Lower leg skin (tissue), 4 donors: ENCODE measurements around the gene FGD3. TPM values are rescaled to one million over a fixed set of nuclear protein-coding genes. Genes with fewer than 3 reads are reported as not detected.
A peak's percentile ranks its signal among the peaks of the same experiment; 100 is the strongest.

Experiments
- DNase-seq, 2 donors: peaks; one replicate each; pipeline ENCODE4 v3.0.0-alpha.2; 2019; ENCODE audit warnings: low spot score in 2 of 2
- H3K4me3 ChIP-seq: fragments of 200-600 bp; sonication (generic); 2 replicates; pipeline ENCODE4 v1.5.1; 2017; ENCODE audit warnings: mild to moderate bottlenecking, low read depth; ENCODE audit not compliant: poor library complexity, severe bottlenecking
- POLR2A ChIP-seq, 2 donors: fragments of 450-650 bp; IDR thresholded peaks; one replicate each; pipeline ENCODE4 v1.6.1; 2016 to 2017; ENCODE audit warnings: antibody characterized with exemption in 2 of 2, mild to moderate bottlenecking in 1 of 2, moderate library complexity in 1 of 2
- WGBS, 2 donors: methylation state at CpG; one replicate each; pipeline ENCODE4 v1.1.5; 2018; 5-methylcytosine and 5-hydroxymethylcytosine counted together
- intact Hi-C: fragments of 100-400 bp; cut with DNase I; formaldehyde crosslinking; loops from one replicate; pipeline ENCODE4 v1.15.0; 2023; ENCODE audit warnings: low total_unique reads
- total RNA-seq, 4 donors: library from RNA; depleted of rRNA; stranded (reverse); fragments of >200 nt; gene quantifications; one replicate each; pipeline ENCODE4 v1.1.0, GENCODE V29; 2016
- TF ChIP-seq, protein P1 (sequence below), 3 donors: fragments of 450-650 bp; IDR thresholded peaks; one replicate each; pipeline ENCODE4 v1.5.1; 2016; ENCODE audit warnings: antibody characterized with exemption in 3 of 3, mild to moderate bottlenecking in 3 of 3, moderate library complexity in 2 of 3

The FGD3 gene
- total RNA-seq, 4 donors from 2014 or later: 3.4 to 11.6 (median 5.7) TPM

DNA sequence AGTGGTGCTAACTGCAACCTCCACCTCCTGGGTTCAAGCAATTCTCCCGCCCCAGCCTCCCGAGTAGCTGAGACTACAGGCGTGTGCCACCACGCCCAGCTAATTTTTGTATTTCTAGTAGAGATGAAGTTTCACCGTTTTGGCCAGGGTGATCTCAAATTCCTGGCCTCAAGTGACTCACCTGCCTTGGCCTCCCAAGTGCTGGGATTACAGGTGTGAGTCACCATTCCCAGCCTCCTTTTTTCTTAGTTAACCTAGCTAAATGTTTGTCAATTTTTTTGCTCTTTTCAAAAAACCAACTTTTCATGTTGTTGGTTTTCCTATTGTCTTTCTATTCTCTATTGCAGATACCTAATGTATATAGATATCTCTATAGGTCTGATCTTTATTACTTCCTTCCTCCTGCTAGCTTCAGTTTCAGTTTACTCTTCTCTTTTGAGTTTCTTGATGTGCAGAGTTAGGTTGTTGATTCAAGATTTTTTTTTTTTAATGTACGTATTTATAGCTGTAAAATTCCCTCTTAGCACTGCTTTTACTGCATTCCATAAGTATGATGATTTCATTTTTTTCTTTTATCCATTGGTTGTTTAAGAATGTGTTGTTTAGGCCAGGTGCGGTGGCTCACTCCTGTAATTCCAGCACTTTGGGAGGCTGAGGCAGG lies 32.9 kb downstream of the FGD3 start:
- TF ChIP-seq, protein P1, sequence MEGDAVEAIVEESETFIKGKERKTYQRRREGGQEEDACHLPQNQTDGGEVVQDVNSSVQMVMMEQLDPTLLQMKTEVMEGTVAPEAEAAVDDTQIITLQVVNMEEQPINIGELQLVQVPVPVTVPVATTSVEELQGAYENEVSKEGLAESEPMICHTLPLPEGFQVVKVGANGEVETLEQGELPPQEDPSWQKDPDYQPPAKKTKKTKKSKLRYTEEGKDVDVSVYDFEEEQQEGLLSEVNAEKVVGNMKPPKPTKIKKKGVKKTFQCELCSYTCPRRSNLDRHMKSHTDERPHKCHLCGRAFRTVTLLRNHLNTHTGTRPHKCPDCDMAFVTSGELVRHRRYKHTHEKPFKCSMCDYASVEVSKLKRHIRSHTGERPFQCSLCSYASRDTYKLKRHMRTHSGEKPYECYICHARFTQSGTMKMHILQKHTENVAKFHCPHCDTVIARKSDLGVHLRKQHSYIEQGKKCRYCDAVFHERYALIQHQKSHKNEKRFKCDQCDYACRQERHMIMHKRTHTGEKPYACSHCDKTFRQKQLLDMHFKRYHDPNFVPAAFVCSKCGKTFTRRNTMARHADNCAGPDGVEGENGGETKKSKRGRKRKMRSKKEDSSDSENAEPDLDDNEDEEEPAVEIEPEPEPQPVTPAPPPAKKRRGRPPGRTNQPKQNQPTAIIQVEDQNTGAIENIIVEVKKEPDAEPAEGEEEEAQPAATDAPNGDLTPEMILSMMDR (IDR thresholded peaks at IDR 0.05): no peak
- no peak for TF ChIP-seq POLR2A (IDR thresholded peaks at IDR 0.05)
- WGBS, 2 donors: 72% methylated on average over 7 of the region's 7 CpGs
- peak in 1 of 2 donors; percentile 37 for DNase-seq
- intact Hi-C loops: no loop called here
- no peak overlapping the region for H3K4me3 ChIP-seq

DNA sequence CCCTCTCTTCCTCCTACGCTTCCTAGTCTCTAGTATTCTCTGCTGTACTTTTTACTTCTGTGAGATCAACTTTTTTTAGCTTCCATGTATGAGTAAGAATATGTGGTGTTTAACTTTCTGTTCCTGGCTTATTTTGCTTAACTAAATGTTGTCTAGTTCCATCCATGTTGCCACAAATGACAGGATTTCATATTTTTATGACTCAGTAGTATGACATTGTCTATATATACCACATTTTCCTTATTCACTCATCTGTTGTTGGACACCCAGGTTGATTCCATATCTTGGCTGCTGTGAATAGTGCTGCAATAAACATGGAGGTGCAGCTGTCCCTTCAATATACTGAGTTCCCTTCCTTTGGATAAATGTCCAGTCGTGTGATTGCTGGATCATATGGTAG lies 34.8 kb downstream of the FGD3 start:
- DNase-seq: no peak
- H3K4me3 ChIP-seq: no peak overlapping the region
- intact Hi-C loops: no loop called here
- TF ChIP-seq, protein P1 (IDR thresholded peaks at IDR 0.05): no peak
- TF ChIP-seq POLR2A (IDR thresholded peaks at IDR 0.05): no peak
- WGBS, 2 donors: 93 to 95% methylated on average over 2 of the region's 2 CpGs

DNA sequence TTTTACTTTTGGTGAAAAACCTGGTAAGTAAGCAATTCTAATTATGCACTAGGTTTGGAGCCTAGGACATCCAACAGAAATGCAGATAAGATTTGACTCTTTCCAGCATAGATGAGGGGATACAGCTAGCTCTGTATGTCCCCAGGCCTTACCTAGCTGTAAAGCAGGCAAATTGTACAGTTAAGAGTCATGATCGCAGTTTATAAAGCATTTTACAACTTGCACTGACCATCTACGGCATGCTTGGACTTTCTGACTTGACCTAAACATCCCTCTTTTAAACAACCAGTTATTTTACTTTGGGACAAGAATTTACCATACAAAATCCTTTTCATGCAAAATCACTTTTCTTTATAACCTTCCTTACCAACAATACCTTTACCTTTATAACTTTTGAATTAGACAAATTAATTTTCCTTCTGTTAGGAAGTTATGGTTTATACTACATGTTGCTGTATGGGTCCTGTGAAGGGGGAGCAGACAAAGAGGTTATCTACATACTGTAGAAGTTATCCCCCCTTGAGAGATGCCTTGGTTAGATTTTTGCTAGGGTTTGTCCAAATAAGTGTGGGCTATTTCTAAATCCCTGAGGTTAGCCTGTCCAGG lies 36.8 kb downstream of the FGD3 start:
- TF ChIP-seq, protein P1 (IDR thresholded peaks at IDR 0.05): no peak
- no peak for TF ChIP-seq POLR2A (IDR thresholded peaks at IDR 0.05)
- intact Hi-C loops: no loop called here
- DNase-seq: no peak
- H3K4me3 ChIP-seq: no peak overlapping the region
- 75 to 77% methylated on average over 2 of the region's 2 CpGs for WGBS, 2 donors

DNA sequence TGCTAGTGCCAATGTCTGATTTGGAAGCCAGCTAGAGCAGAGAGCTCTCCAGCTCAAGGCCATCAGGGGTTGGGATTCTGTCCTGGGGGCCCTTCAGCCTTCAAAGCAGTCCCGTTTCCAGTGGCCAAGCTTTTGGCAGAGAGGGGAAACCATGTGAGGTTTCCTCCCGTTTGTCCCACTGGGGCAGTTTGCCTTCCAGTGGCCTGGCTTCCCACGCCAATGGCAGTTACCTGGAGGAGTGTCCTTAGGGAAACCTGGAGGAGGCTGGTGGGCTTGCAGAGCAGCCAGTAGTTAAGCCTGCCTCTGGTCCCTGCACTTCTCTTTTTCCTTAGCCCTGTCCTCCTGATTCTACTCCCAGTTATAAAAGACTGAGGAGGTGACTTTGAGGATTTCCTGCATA lies 37.7 kb downstream of the FGD3 start:
- intact Hi-C loops: no loop called here
- H3K4me3 ChIP-seq: no peak overlapping the region
- 80 to 83% methylated on average over 3 of the region's 3 CpGs for WGBS, 2 donors
- TF ChIP-seq POLR2A (IDR thresholded peaks at IDR 0.05): no peak
- TF ChIP-seq, protein P1 (IDR thresholded peaks at IDR 0.05): no peak
- peak in 1 of 2 donors; percentile 53 for DNase-seq

DNA sequence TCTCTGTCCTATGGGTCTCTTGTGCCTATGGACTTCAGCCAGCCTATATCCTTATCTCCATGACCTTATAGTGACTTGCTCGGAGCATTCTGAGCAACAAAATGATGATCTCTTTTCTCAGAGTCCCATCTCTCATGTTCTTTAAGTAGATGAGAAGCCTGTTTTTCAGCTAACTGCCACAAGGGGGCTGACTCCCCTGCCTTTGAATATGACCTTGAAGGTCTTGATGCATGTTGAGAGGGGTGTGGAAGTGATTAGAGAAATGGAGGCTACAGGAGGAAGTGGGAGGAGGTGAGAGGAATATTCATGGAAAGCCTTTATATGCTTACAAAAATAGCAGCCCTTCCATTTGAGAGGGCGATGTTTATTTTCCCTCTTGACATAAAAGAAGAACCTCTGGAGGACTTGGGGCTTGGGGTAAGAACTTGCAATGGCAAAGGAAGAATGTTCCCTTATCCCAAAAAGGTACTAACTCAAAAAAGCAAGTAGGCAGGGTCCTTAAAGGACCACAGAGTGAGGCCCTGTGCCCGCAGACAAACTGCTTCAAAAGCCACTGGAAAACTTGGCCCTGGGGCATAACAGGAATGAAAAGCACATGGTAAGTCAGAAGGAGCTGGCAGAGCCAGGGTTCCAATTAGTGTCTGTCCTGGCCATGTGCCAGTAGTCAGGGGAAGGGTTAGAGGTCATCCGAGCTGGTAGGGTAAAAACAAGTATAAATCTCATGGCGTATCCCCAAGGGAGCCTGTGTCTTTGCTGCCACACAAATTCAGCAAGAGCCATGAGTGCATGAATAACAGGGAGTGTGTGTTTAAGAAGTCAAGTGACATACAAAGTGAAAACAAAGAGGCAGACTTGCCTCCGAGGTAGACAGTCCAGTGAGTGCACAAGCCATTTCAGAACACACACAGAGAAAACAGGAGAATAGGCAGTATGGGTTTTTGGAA lies 39.1 kb downstream of the FGD3 start:
- DNase-seq: peak in 1 of 2 donors; percentile 76
- 63 to 68% methylated on average over 6 of the region's 6 CpGs for WGBS, 2 donors
- intact Hi-C loops: no loop called here
- TF ChIP-seq, protein P1 (IDR thresholded peaks at IDR 0.05): no peak
- no peak for TF ChIP-seq POLR2A (IDR thresholded peaks at IDR 0.05)
- H3K4me3 ChIP-seq: no peak overlapping the region
